ENCODE measurements around the gene LUC7L3.
"Not testable (repeated sequence)": the region's sequence is repeated elsewhere in the genome, so short reads cannot be mapped to it uniquely, and the experiment has no call there.

The LUC7L3 gene

DNA sequence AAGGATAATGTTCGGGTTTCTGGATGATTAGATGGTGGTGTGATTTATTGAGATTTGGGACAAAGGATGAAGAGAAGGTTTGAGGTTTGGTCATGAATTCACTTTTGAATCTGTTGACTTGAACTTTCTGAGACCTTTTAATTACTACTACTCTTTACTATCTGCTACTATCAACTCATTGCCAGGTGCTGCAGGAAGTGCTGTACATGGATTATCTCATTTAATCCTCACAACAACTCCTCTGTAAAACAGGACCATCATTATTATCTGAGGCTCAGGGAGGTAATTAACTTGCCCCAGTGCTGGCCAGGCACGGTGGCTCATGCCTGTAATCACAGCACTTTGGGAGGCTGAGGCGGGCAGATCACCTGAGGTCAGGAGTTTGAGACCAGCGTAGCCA, 8.8 kb upstream of the LUC7L3 start:
- no peak for DNase-seq

DNA sequence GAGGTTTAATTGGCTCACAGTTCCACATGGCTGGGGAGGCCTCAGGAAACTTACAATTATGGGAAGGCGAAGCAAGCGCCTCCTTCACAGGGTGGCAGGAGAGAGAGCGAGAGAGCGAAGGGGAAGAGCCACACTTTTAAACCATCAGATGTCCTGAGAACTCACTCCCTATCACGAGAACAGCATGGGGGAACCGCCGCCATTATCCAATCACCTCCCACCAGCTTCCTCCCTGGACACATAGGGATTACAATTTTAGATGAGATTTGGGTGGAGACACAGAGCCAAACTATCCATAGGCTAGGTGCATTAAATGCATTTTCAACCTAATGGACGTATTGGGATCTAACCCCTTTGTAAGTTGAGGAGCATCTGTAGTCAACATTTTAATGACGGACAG, 6.8 kb upstream of the LUC7L3 start:
- no peak for DNase-seq

DNA sequence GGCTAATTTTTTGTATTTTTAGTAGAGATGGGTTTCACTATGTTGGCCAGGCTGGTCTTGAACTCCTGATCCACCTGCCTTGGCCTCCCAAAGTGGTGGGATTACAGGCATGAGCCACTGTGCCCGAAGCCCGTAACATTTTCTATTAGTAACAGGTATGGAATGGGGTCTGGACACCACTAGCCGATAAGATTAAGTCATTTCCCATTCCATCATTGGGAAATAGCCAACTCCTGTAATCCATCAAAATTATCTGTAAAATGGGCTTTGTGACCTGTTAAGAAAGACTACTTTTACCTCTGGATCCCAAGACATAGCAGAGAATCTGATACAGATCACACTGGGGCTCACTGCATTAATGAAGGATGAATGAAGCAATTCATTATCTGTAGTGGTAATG, 3.9 kb upstream of the LUC7L3 start:
- no peak for DNase-seq

DNA sequence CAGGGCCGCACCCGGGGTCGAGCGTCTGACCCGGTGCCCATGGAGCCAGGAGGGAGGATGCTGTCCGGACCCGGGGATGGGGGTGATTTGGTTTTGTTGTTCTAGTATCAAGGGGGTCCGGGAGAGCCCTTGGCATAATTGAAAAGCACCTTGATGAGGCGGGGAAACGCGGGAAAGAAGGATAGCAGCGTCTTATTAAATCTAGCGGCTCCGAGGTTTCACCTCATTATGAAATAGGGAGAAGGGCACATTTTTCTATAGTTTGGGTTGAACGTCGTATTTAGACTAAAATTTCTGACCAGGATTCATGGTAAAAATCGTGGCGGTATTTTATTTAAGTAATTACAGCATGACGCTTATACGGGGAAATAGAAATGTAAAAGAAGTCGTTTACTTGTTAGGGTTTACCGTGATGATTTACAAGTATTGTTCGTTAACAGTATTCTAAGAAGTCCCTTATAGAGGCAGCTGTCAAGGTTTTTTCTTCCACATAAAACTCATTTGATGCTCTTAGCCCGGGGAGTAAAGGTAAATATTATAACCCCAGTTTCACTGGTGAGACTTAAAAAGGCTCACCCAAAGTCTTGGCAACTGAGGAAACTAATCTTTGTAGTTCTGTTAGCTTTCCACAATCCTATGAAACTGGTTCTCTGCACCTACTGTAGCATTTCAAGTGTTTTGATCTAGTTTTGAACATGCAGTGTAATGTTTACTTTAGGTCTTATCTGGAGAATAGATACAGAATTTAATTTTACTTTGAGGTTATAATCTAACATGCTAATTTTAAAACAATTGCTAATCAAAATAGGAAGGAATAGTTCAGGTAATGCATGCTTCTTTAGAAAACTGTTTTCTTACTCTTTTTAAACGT, 756 bp downstream of the LUC7L3 start:
- DNase-seq: no peak

DNA sequence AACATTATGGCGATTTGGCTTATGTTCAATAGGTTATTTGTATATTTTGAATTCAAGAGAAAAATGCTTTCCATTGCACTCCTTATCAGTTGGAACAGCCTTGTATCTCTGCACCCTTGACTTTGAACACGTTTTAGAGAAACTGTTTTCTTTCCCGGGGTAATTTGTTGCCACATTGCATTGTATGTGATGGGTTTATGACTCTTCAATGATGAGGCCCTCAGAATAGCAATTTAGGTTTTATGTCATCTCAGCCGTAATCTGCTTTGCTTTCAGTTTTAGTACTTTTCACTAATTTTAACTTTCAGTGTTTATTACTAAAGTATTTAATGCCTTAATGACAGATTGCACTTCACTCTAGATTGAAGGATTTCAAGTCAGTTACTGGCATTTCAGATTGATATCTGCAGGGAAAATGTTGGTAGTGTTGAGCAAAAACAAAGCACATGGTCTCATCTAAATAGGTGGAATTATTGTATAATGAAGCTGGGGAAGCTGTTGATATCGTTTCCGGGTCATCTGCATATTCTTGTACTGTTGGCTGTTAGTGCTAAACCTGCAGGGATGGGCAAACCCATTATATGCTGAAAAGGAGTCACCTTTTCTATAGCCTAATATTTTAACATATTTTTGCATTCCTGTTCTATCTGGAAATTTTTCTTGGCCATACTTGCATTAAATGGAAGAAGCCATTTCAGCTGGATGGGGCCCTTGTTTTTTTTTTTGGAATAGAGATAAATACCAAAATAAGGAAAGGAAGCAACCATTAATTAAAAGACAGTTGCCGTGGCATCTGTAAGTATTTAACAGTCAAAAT, 2.0 kb downstream of the LUC7L3 start:
- no peak for DNase-seq

DNA sequence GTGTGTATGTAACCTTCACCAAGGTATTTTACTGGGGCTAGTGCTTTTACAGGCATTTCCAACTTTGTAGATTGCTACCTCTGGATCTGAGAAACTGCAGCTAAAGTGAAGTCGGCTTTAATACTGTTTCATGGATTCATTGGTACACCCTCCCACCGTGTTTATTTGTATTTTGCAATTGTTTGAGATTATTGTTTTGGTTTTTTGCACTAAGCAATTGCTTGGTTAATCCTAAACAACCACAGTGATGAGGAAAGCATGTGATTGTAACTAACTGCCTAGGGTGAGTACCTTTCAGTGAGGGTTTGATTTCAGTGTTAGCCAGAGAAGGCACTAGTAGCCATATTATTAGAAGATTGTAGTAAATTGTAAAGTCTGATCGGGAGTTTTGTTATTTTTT, 3.3 kb downstream of the LUC7L3 start:
- no peak for DNase-seq

DNA sequence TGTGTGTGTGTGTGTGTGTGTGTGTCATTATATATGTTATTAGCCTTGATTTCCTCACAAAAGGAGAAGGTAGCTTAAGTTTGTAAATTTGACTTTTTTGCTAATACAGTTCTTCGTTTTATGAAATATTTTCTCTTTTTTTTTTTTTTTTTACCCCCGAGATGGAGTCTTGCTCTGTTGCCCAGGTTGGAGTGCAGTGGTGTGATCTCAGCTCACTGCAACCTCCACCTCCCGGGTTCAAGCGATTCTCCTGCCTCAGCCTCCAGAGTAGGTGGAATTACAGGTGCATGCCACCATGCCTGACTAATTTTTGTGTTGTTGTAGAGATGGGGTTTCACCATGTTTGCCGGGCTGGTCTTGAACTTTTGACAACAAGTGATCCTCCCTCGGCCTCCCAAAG, 5.2 kb downstream of the LUC7L3 start:
- not testable (repeated sequence) for DNase-seq

DNA sequence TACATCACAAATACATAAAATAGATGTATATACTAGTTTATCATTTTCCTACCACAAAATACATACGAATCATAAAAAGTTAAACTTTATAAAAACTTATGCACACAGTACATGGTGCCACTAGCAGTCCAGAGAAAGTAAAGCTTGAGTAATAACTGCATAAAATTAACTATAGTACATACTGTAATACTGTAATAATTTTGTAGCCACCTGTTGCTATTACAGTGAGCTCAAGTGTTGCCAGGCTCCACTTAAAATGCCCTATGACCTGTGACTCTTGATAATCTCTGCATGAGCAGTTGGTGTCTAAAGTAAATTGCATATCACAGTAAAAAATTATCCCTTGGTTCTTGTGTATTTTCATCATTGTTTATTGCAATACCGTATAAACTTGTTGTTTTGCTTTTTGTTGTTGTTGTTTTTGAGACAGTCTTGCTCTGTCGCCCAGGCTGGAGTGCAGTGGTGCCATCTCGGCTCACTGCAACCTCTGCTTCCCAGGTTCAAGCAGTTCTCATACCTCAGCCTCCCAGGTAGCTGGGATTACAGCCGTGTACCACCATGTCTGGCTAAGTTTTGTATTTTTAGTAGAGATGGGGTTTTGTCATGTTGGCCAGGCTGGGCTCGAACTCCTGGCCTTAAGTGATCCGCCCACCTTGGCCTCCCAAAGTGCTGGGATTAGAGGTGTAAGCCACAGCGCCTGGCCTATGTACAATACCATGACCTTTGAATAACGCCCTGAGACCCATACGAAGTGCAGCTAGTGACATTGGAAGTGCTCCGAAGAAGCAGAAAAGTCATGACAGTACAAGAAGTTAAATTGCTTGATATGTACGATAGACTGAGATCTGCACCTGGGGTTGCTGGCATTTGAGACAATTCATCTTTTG, 6.6 kb downstream of the LUC7L3 start:
- no peak for DNase-seq

DNA sequence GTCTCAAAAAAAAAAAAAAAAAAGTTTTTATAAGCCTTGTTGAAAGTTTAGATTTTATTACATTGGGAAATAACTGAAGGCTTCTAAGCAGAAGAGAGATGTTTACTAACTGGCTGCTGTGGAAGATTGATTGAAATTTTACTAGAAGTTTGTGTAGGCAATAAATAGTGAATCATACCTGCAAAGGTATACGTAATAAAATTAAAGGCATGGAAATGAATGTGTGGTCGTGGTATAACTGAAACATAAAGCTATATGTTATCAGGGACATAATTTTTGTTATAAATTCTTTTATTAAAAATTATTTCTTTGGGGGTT, 8.7 kb downstream of the LUC7L3 start:
- no peak for DNase-seq

DNA sequence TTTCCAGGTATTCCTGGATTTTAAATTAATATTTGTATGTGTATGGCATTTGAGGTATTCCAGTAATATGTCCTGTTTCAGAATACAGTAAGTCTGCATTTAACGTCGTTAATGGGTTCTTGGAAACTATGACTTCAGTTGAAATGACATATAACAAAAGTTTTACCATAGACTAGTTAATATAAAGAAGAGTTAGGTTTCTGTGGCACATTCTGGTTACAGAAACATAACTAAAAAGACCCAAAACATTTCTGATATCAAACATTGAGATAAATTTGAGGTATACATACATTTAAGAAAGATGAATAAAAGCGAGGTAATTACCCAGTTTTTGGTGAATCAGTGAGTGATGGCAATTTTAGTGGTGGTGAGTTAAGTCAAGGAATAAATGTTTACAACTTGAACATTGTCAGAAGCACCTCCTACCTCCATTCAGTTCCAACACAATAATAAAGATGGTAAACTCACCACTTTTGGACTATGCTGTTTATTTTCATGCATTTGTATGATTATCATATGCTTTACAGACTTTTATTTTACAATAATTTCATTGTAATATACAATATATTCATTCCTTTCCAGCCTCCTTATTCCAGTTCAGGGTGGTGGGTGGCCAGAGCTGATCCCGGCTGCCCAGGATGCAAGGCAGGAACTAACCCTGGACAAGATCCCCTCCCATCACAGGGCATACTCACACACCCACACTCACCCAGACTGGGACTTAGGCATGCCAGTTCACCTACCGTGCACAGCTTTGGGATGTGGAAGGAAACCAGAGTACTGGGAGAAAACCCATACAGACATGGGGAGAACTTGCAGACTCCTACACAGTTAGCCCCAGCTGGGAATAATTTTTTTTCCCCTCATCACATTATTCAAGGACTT, 9.7 kb downstream of the LUC7L3 start:
- no peak for DNase-seq

DNA sequence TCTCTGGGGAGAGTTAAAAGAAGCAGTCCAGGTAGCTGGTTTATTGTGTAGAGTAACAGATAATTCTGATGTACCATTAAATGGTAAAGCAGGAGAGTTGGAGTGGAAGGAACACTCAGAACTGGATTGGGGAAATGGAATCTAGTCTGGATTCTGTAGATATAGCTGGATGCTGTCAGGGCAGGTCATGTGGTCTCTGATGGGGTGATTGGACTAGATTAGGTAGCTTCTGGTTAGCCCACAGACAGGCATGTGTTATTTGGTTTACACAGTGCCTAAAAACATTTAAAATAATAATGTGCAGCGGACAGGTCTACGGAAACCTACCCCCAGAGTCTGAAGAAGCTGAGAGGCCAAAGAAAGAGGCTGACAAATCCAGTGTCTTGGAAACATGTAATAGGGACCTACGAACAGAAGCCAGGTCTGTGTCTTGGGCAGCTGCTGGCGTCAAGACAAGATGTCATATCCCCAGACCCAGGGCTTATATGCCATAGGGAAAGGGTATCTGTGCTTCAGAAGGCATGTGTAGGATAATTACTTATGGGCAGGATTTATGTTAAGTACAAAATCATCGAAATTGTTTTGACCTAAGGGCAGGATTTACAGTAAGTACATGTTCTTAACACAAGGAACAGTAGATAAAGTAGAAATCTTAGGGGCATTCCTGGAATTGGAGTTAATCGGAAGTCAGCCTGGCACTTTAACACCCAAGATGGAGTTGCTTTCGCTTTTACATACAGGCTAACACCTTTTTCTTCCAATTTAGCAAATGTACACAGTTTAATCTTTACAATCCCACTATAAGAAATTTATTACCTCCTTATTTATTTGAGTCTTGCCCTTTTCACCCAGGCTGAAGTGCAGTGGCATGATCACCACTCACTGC, 12.4 kb downstream of the LUC7L3 start:
- no peak for DNase-seq

DNA sequence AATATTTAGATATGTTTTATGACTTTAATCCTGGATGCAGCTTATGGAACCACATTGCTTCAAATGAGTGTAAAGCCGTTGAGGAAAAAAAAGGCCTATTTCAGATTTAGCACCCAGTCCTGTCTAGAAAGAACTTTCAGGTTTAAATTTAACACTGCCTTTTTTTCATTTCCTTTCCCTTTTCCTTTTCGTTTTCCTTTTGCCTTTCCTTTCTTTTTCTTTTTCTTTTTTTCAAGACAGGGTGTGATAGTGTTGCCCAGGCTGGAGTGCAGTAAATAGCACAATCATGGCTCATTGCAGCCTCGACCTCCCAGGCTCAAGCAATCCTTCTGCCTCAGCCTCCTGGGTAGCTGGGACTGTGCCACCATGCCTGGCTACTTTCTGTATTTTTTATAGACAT, 15.9 kb downstream of the LUC7L3 start:
- no peak for DNase-seq

DNA sequence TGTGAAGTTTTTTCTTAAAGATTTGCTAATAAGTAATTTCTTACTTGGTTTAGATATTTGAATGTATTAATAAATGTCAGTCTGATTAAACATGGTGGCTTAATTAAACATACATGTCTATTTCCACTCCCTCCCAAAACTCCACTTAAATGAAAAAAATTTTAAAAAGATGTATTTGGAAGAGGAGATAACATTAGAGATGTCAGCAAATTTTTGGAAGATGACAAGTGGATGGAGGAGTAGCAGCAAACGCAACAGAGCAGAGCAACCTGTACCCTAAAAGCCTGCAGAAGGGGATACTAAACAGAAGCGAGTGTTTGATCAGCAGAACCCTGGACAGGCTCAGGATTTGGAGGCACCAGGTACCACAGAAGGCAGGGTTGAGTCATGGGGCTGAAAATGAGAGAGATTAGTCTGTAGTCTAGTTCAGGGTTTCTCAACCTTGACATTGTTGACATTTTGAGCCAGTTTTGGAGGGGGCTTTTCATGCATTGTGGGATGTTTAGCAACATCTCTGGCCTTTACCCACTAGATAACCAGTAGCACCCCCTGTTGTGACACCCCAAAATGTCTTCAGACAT, 17.8 kb downstream of the LUC7L3 start:
- DNase-seq: peak; percentile 46

DNA sequence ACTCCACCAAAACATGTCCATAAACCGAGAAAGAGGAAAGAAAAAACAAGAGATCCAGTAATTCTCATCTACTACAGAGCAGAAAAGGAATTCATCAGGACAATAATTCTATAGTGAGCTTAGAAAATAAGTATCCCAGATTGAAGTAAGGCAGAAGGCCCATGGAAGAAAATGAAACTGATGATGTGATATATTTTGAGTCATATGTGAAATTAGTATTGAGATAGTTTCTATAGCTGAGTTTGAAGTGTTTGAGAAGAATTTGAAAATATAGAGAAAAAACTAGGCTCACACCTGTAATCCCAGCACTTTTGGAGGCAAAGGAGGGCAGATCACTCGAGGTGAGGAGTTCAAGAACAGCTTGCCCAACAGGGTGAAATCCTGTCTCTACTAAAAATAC, 19.7 kb downstream of the LUC7L3 start:
- no peak for DNase-seq

DNA sequence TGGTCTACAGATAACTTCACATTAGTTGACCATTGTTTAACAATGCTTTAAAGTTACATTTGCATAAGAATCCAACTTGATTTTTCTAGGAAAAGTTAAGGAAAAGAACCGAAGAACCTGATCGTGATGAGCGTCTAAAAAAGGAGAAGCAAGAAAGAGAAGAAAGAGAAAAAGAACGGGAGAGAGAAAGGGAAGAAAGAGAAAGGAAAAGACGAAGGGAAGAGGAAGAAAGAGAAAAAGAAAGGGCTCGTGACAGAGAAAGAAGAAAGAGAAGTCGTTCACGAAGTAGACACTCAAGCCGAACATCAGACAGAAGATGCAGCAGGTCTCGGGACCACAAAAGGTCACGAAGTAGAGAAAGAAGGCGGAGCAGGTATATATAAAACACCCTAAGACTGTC, 26.2 kb downstream of the LUC7L3 start:
- no peak for DNase-seq

DNA sequence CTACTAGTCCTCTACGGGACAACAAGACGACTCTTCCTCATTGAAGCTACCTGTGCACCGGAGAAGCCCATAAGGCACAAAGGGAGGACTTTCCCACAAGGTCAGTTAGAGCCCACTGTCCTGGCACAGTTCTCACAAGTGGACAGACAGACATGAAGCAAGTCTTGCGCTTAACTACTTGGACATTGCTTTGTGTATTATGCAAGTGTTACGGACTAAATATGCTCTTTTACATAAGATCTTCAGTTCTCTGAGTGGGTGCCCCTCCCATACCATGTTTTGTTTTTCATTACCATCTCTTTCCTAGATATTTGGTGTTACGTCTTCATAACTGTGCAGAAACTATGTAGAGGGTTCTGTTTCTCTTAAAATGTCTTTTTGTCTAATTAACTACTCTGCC, 29.8 kb downstream of the LUC7L3 start:
- no peak for DNase-seq

DNA sequence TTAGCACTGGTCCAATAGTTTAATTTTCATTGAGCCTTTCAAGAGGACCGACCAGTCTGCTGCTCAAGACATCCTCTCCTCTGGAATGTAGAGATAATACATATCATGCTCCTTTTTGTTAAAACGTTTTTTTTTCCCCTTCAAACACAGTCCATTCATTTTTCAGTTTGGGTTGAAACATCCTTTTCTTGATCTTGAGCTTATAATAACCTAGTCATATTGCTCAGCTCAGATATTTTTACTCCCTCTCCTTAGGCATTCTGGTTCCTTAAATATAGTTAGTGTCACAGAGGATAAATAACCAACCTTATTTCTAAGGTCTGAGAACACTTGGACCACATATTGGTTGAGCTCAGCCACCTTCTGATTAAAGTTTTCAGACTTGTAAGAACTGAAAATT, 35.1 kb downstream of the LUC7L3 start:
- no peak for DNase-seq

DNA sequence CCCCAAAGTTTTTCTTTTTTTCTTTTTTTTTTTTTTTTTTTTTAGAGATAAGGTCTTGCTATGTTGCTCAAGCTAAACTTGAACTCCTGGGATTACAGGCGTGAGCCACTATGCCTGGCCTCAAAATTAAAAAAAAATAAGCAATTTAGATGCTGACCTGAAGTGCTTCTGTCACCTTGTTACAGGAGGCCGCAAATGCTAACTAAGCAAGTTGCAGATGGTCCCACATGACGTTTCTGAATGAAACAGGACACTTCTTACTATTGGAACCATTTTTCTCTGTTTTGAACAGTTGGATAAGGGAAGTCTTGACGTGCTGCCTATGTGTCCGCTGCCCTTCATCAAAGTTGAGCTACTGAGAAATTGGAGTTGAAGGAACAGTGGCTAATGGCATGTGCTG, 39.1 kb downstream of the LUC7L3 start:
- DNase-seq: no peak

DNA sequence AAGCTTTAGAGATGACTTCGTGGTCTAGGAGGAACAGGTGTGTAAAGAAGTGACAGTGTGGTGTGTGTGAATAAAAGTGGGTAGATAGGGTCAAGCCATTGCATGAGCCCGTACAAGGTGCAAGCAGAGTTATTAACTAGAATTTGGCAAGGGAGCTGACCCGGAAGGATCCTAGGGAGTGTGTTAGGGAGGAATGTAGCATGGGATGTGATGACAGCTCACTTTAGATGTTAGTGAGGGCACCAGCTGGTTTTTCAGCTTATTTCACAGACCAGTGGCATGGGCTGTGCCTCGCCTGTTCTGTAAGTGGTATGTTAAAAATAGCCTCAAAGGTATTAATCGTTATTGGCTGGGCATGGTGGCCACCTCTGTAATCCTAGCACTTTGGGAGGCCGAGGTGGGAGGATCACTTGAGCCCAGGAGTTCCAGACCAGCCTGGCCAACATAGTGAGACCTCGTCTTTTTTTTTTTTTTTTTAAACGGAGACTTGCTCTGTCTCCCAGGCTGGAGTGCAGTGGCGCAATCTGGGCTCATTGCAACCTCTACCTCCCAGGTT, 39.7 kb downstream of the LUC7L3 start:
- no peak for DNase-seq

DNA sequence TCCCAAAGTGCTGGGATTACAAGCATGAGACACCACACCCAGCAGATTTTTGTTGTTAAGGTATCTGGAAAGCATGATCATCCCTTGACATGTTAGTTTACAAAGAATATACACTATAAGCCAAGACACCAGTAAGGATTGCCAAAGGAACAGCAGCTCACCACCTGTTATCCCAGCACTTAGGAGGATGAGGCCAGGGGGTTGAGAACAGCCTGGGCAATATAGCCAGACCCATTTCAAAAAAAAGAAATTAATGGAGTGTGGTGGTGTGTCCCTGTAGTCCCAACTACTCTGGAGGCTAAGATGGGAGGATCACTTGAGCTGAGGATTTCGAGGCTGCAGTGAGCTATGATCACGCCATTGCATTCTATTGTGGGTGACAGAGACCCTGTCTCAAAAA, 42.8 kb downstream of the LUC7L3 start:
- no peak for DNase-seq
